Measurements from ENCODE around the gene ARHGEF11.
"Not testable (repeated sequence)": the region's sequence is repeated elsewhere in the genome, so short reads cannot be mapped to it uniquely, and the experiment has no call there.

ARHGEF11 gene

DNA sequence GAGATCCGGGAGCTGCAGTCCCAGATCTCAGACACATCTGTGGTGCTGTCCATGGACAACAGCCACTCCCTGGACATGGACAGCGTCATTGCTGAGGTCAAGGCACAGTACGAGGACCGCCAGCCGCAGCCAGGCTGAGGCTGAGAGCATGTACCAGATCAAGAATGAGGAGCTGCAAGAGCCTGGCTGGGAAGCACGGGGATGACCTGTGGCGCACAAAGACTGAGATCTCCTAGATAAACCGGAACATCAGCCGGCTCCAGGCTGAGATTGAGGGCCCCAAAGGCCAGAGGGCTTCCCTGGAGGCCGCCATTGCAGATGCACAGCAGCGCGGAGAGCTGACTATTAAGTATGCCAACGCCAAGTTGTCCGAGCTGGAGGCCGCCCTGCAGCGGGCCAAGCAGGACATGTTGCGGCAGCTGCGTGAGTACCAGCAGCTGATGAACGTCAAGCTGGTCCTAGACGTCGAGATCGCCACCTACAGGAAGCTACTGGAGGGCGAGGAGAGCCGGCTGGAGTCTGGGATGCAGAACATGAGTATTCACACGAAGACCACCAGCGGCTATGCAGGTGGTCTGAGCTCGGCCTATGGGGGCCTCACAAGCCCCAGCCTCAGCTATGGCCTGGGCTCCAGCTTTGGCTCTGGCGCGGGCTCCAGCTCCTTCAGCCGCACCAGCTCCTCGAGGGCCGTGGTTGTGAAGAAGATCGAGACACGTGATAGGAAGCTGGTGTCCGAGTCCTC is 28.6 kb upstream of the ARHGEF11 start:
- H3K27ac ChIP-seq, result no peak overlapping the region
- H3K9ac ChIP-seq (ENCODE audit: insufficient read length), result no peak overlapping the region
- no peaks in the 10 kb centered on the region for H3K36me3 ChIP-seq (ENCODE audit: insufficient read depth, low read length)
- TF ChIP-seq POLR2AphosphoS5 (IDR thresholded peaks at IDR 0.05; ENCODE audit: borderline replicate concordance, low read depth, low read length) (no peak), FOXP2 (optimal IDR thresholded peaks at IDR 0.05; ENCODE audit: control extremely low read depth, extremely low read length, insufficient read depth) (no peak), EZH2 (IDR thresholded peaks at IDR 0.05) (no peak)
- no peak for DNase-seq (ENCODE audit: low read depth, low spot score)
- no peaks in the 10 kb centered on the region for H3K9me3 ChIP-seq (ENCODE audit: low read depth, low read length)
- no peak overlapping the region for H3K4me3 ChIP-seq

DNA sequence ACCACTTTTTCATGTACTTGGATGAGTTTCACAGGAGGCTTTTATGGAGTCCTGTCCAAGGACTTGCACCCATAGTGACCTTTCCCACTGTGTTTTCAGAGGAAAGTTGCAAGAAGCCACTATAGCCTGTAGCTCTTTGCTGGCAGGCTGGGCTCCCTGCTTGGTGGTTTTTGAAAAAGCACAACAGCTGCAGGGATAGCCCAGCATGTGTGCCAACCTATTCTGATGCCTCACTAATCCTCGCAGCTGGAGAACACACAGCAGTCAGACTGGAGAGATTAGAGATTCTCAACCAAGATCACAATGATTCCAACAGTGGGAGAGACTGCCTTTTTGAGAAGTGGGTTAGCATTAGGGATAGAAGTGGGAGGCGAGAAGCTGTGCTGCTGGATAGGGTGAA is 24.1 kb upstream of the ARHGEF11 start:
- no peak for DNase-seq (ENCODE audit: low read depth, low spot score)
- H3K9ac ChIP-seq (ENCODE audit: insufficient read length), result no peak overlapping the region
- no peak overlapping the region for H3K4me3 ChIP-seq
- no peak overlapping the region for H3K27ac ChIP-seq
- TF ChIP-seq POLR2AphosphoS5 (IDR thresholded peaks at IDR 0.05; ENCODE audit: borderline replicate concordance, low read depth, low read length), result no peak
- TF ChIP-seq FOXP2 (optimal IDR thresholded peaks at IDR 0.05; ENCODE audit: control extremely low read depth, extremely low read length, insufficient read depth), result no peak
- no peak for TF ChIP-seq EZH2 (IDR thresholded peaks at IDR 0.05)
- no peaks in the 10 kb centered on the region for H3K9me3 ChIP-seq (ENCODE audit: low read depth, low read length)
- no peaks in the 10 kb centered on the region for H3K36me3 ChIP-seq (ENCODE audit: insufficient read depth, low read length)

DNA sequence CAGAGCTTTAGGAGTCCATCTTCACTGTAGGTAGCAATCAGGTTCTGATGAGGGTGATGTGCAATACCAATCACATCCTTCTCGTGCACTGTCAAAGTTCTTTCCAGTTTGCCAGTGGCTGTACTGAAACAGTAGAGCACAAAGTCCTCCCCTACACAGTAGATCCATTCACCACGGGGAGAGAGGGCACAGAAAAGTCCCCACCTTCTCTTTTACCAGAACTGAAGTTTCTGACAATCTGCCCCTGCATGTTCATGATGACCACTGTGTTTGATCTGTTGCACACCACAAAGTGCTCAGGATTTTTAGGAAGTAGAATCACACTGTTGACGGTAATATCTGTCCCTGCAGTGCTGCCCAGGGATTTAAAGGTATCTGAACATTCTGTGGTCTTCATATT is 13.7 kb upstream of the ARHGEF11 start:
- H3K36me3 ChIP-seq (ENCODE audit: insufficient read depth, low read length); H3K9ac ChIP-seq (ENCODE audit: insufficient read length); H3K27ac ChIP-seq; DNase-seq (ENCODE audit: low read depth, low spot score); H3K9me3 ChIP-seq (ENCODE audit: low read depth, low read length); H3K4me3 ChIP-seq: not testable (repeated sequence)

DNA sequence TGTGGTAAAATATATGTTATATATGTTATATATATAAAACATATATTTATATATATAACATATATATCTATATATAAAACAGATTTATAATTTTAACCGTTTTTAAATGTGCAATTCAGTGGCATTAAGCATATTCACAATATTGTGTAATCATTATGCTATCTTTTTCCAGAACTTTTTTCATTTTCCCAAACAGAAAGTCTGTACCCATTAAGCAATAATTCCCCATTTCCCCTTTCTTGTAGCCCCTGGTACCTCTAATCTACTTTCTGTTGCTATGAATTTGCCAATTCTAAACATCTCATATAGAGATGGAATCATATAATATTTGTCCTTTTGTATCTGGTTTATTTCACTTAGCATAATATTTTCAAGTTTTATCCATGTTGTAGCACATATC is 10.7 kb upstream of the ARHGEF11 start:
- TF ChIP-seq FOXP2 (optimal IDR thresholded peaks at IDR 0.05; ENCODE audit: control extremely low read depth, extremely low read length, insufficient read depth), result no peak
- no peak for TF ChIP-seq EZH2 (IDR thresholded peaks at IDR 0.05)
- TF ChIP-seq POLR2AphosphoS5 (IDR thresholded peaks at IDR 0.05; ENCODE audit: borderline replicate concordance, low read depth, low read length), result no peak
- no peaks in the 10 kb centered on the region for H3K36me3 ChIP-seq (ENCODE audit: insufficient read depth, low read length)
- no peaks in the 10 kb centered on the region for H3K9me3 ChIP-seq (ENCODE audit: low read depth, low read length)
- no peak overlapping the region for H3K9ac ChIP-seq (ENCODE audit: insufficient read length)
- H3K4me3 ChIP-seq, result no peak overlapping the region
- DNase-seq (ENCODE audit: low read depth, low spot score), result no peak
- H3K27ac ChIP-seq, result no peak overlapping the region

DNA sequence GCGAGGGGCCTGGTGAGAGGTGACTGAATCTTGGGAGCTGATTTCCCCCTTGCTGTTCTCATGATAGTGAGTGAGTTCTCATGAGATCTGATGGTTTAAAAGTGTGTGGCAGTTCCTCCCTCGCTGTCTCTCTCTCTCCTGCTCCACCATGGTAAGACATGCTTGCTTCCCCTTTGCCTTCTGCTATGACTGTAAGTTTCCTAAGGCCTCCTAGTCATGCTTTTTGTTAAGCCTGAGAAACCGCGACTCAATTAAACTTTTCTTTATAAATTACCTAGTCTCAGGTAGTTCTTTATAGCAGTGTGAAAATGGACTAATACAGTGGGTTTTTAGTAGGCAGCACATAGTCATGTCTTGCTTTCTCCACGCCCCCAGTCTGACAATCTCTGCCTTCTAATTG is 10.2 kb upstream of the ARHGEF11 start:
- not testable (repeated sequence) for H3K27ac ChIP-seq; DNase-seq (ENCODE audit: low read depth, low spot score); H3K4me3 ChIP-seq; H3K9ac ChIP-seq (ENCODE audit: insufficient read length); H3K9me3 ChIP-seq (ENCODE audit: low read depth, low read length); H3K36me3 ChIP-seq (ENCODE audit: insufficient read depth, low read length)

DNA sequence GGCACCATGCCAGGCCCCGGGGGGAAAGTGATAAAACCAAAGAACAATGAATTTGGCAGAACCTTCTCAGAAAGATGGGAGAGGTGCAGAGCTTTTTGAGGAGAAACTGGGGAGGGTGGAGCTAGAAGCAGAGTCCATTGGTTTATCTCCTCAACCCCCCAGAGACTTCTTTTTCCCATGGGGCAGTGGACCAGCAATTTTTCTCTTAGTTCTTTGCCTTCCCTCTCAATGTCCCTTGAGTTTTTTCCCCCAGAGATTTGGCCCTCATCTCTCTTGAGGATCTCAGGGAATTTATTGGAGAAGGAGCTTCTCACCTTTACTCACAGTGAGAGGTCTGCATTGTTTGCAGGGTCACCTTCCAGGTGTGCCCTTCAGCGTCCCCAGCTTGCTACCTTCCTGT is 5.3 kb upstream of the ARHGEF11 start:
- Histone ChIP-seq H3K9ac (ENCODE audit: insufficient read length) (no peak overlapping the region), H3K9me3 (ENCODE audit: low read depth, low read length) (no peaks in the 10 kb centered on the region), H3K36me3 (ENCODE audit: insufficient read depth, low read length) (no peaks in the 10 kb centered on the region), H3K4me3 (no peak overlapping the region), H3K27ac (no peak overlapping the region)
- no peak for DNase-seq (ENCODE audit: low read depth, low spot score)
- TF ChIP-seq FOXP2 (optimal IDR thresholded peaks at IDR 0.05; ENCODE audit: control extremely low read depth, extremely low read length, insufficient read depth), result no peak
- TF ChIP-seq EZH2 (IDR thresholded peaks at IDR 0.05), result no peak
- no peak for TF ChIP-seq POLR2AphosphoS5 (IDR thresholded peaks at IDR 0.05; ENCODE audit: borderline replicate concordance, low read depth, low read length)

DNA sequence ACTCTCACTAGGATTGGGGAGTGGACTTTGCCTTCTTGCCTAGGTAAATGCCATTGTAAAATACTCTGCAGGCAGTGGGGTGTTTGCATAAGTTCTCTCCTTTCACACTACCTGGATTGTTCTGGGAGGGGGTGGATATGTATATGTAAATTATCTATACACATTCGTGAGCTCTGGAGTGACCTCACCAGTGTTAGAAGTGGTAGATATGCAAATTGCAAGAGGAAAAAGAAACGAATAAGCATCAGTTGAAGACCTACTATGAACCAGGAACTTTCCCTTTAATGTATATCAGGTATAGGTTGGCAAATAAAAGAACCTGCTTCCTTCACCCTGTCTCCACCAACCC is 1.5 kb upstream of the ARHGEF11 start:
- no peak for DNase-seq (ENCODE audit: low read depth, low spot score)
- TF ChIP-seq EZH2 (IDR thresholded peaks at IDR 0.05) (no peak), POLR2AphosphoS5 (IDR thresholded peaks at IDR 0.05; ENCODE audit: borderline replicate concordance, low read depth, low read length) (no peak), FOXP2 (optimal IDR thresholded peaks at IDR 0.05; ENCODE audit: control extremely low read depth, extremely low read length, insufficient read depth) (no peak)
- Histone ChIP-seq H3K9ac (ENCODE audit: insufficient read length) (no peak overlapping the region), H3K36me3 (ENCODE audit: insufficient read depth, low read length) (no peaks in the 10 kb centered on the region), H3K27ac (no peak overlapping the region), H3K9me3 (ENCODE audit: low read depth, low read length) (no peaks in the 10 kb centered on the region), H3K4me3 (no peak overlapping the region)

DNA sequence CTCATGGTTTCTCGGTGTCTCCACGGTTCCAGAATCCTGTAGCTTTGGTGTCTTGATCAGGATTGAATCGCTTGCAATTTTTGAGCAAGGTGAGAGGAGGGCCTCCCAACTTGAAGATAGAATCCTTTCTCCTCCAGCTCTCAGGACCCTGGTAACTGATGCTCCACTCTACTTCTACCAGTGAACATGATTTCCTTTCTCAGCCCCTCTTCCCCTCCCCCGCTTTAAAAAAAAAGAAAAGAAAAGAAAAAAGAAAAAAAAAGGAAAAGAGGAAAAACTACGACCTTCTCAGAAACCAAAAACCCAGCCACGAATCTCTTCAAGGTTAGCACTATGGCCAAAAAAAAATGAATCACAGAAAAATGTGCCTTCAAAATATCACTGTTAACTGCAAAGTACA is 1.2 kb downstream of the ARHGEF11 start:
- Histone ChIP-seq H3K36me3 (ENCODE audit: insufficient read depth, low read length) (no peaks in the 10 kb centered on the region), H3K27ac (no peak overlapping the region), H3K4me3 (peak overlapping the region; percentile 86), H3K9me3 (ENCODE audit: low read depth, low read length) (no peaks in the 10 kb centered on the region), H3K9ac (ENCODE audit: insufficient read length) (peak overlapping the region; percentile 95)
- no peak for DNase-seq (ENCODE audit: low read depth, low spot score)
- no peak for TF ChIP-seq EZH2 (IDR thresholded peaks at IDR 0.05)
- no peak for TF ChIP-seq POLR2AphosphoS5 (IDR thresholded peaks at IDR 0.05; ENCODE audit: borderline replicate concordance, low read depth, low read length)

DNA sequence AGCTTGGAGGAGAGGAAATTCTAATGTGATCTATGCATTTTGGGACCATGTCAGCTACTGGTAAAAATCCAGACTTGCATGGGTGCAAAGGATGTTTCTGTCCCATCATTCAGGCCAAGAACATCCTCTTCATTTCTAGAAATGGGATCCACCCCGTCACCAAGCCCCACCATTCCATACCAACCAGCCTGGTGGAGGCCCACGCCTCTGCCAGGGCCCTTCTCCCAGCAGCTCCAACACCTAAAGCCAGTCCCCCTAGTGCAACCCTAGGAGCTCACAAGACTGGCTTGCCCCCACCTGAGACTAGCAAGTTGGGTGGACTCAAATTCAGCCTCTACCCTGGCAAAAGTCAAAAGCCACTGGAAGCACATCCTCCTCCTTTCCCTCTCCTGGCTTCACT is 1.9 kb downstream of the ARHGEF11 start:
- no peak for DNase-seq (ENCODE audit: low read depth, low spot score)
- Histone ChIP-seq H3K9ac (ENCODE audit: insufficient read length) (no peak overlapping the region), H3K4me3 (peak overlapping the region; percentile 86), H3K9me3 (ENCODE audit: low read depth, low read length) (no peaks in the 10 kb centered on the region), H3K36me3 (ENCODE audit: insufficient read depth, low read length) (no peaks in the 10 kb centered on the region), H3K27ac (no peak overlapping the region)
- TF ChIP-seq EZH2 (IDR thresholded peaks at IDR 0.05) (no peak), POLR2AphosphoS5 (IDR thresholded peaks at IDR 0.05; ENCODE audit: borderline replicate concordance, low read depth, low read length) (no peak), FOXP2 (optimal IDR thresholded peaks at IDR 0.05; ENCODE audit: control extremely low read depth, extremely low read length, insufficient read depth) (no peak)
